Activated CD4-positive, alpha-beta T cell treated with anti-CD3 and anti-CD28 coated beads for 36 hours (primary cell): ENCODE measurements around the gene LSM10. TPM values are rescaled to one million over a fixed set of nuclear protein-coding genes. Genes with fewer than 3 reads are reported as not detected.

Experiments
- ATAC-seq: fragments of 200-7000 bp; cut with Tn5 transposase; one replicate; pipeline ENCODE4 v1.10.0; 2021; ENCODE audit warnings: mild to moderate bottlenecking, moderate library complexity
- CTCF ChIA-PET: fragments of 350-600 bp; sonication (Branson Sonifier 250); formaldehyde crosslinking; loops from one replicate; lab custom pipeline; 2021; ENCODE audit warnings: antibody characterized with exemption; lab: Charles Lee
- POLR2A ChIA-PET: fragments of 350-600 bp; sonication (Branson Sonifier 250); formaldehyde crosslinking; loops from one replicate; lab custom pipeline; 2021; ENCODE audit warnings: antibody characterized with exemption, inconsistent platforms; lab: Charles Lee
- DNase-seq: peaks from one replicate; pipeline ENCODE4 v3.0.0-alpha.2; 2020
- H3K27ac Mint-ChIP-seq: one replicate; pipeline ENCODE4 v1.8.0; 2021; ENCODE audit warnings: mixed read lengths
- H3K27me3 Mint-ChIP-seq: one replicate; pipeline ENCODE4 v1.8.0; 2021; ENCODE audit warnings: mixed read lengths
- H3K36me3 Mint-ChIP-seq: one replicate; pipeline ENCODE4 v1.8.0; 2021; ENCODE audit warnings: low read depth, mixed read lengths
- H3K4me1 Mint-ChIP-seq: one replicate; pipeline ENCODE4 v1.8.0; 2021; ENCODE audit warnings: mixed read lengths
- H3K4me3 Mint-ChIP-seq: one replicate; pipeline ENCODE4 v1.8.0; 2021; ENCODE audit warnings: mild to moderate bottlenecking, moderate library complexity, mixed read lengths
- H3K9me3 Mint-ChIP-seq: one replicate; pipeline ENCODE4 v1.8.0; 2021; ENCODE audit warnings: low read depth, mixed read lengths
- intact Hi-C, 2 experiments: fragments of 100-400 bp; cut with DNase I in 1 of 2; cut with micrococcal nuclease in 1 of 2; formaldehyde crosslinking; loops; one replicate each; pipeline versions ENCODE4 v1.14.2 to v1.15.1; 2022 to 2024; cut with DNase I, micrococcal nuclease
- total RNA-seq, 2 experiments: library from RNA; stranded (reverse); gene quantifications; one replicate each; pipeline ENCODE4 v1.2.3, GENCODE V29; 2021

LSM10 gene
- total RNA-seq, 2 experiments from 2014 or later = 40.6 to 44.0 TPM

DNA sequence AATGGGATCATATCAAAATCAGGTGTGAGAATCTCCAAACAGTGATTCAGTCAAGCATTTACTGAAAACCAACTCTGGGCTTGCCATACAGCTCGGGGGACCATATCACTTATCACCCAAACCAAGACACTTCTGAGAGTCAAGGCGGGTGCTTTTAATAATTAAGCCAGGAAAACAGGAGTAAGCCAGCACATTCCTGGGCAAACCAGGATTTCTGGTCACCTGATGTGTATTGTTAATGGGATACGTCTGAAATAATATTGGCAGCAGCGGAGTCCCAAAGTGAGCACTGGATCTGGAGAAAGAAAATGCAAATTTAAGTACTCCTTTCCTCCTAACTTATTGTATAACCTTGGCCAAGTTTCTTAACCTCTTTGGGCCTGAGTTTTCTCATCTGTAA is 34.9 kb upstream of the LSM10 start:
- ChIA-PET POLR2A (no interaction called here), CTCF (no interaction called here)
- no peaks in the 10 kb centered on the region for H3K4me1 Mint-ChIP-seq
- no peak overlapping the region for H3K27ac Mint-ChIP-seq
- intact Hi-C loops = no loop called here
- no peak overlapping the region for H3K4me3 Mint-ChIP-seq
- H3K9me3 Mint-ChIP-seq = no peaks in the 10 kb centered on the region
- H3K27me3 Mint-ChIP-seq = no peaks in the 10 kb centered on the region
- ATAC-seq (no peak), DNase-seq (no peak)
- H3K36me3 Mint-ChIP-seq = no peaks in the 10 kb centered on the region

GRCh38 chr1:36425791-36426190 is 28.1 kb upstream of the LSM10 start:
- Mint-ChIP-seq H3K27me3 (no peaks in the 10 kb centered on the region), H3K36me3 (no peaks in the 10 kb centered on the region), H3K4me3 (no peak overlapping the region), H3K4me1 (peaks cover 11% of the 10 kb centered on the region), H3K27ac (no peak overlapping the region), H3K9me3 (no peaks in the 10 kb centered on the region)
- DNase-seq (no peak), ATAC-seq (peak; percentile 66)
- ChIA-PET CTCF (interaction anchor here (0.5 to 5.1 kb wide), 5 partner anchors 21 to 141 kb away, joined by 3 to 45 read pairs (median 3); no protein-coding TSS in a partner anchor), POLR2A (no interaction called here)
- intact Hi-C loops = no loop called here

DNA sequence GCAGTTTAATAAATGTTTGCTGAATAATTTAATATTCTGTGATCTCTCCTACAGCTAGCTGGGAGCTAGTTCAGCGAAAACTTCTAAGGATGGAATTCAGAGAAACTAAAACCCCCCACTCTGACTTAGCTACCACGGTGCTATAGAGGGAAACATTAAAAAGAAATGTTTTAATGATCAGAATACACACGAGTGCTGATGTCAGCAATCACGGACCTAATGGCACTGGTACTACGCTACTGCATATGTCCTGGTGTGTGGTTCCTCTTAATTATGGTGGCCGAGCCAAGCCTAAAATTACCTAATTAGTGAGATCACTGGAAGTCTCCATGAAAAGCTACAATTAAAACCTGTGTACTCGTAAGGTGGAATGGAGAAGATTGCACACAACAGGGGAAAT is 23.9 kb upstream of the LSM10 start:
- POLR2A ChIA-PET = no interaction called here
- CTCF ChIA-PET = interaction anchor here (0.6 to 5.1 kb wide), 14 partner anchors 9 to 321 kb away, joined by 3 to 45 read pairs (median 3); partner anchors contain the start of gene TRAPPC3
- Mint-ChIP-seq H3K36me3 (no peaks in the 10 kb centered on the region), H3K27ac (no peak overlapping the region), H3K4me1 (peaks cover 22% of the 10 kb centered on the region), H3K4me3 (no peak overlapping the region), H3K27me3 (no peaks in the 10 kb centered on the region), H3K9me3 (no peaks in the 10 kb centered on the region)
- intact Hi-C loops = loop anchor here (1.0 to 2.0 kb wide), 4 partner anchors 53 to 322 kb away; partner anchors contain the start of gene TRAPPC3 (in 1 of the 2)
- ATAC-seq = no peak
- DNase-seq = no peak

DNA sequence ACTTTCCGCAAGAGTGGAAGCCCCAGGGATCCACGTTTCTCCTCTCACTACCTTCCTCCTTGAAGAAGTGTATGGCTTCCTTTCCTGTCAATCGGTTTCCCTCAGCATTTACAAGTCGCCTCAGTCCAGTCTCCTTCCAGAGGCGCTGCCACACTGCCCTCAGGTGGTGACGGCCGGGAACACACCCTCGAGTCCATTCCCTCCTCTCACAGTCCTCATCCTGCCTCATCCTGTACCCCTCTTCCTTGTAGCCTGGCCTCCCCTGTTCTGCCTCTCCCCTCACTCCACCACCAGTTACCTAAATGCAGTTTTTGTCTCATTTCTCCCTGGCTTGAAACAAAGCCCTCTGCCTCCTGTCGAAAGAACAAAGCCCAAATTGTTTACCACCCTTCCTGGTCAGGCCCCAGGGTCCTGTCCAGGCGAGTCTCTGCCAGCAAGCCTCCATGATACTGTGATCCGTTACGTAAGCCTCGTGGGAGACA is 23.2 kb upstream of the LSM10 start:
- ChIA-PET CTCF (interaction anchor here (0.8 to 5.1 kb wide), 10 partner anchors 9 to 272 kb away, joined by 3 to 45 read pairs (median 4); partner anchors contain the start of genes STK40 and TRAPPC3), POLR2A (no interaction called here)
- no peaks in the 10 kb centered on the region for H3K36me3 Mint-ChIP-seq
- peak overlapping the region; percentile 91 for H3K27ac Mint-ChIP-seq
- ATAC-seq (peak; percentile 94), DNase-seq (peak; percentile 95)
- H3K4me3 Mint-ChIP-seq = no peak overlapping the region
- no peaks in the 10 kb centered on the region for H3K9me3 Mint-ChIP-seq
- no peaks in the 10 kb centered on the region for H3K27me3 Mint-ChIP-seq
- intact Hi-C loops = loop anchor here (1.0 to 2.0 kb wide), 8 partner anchors 52 to 322 kb away; partner anchors contain the start of gene TRAPPC3 (in 2 of the 2)
- peaks cover 17% of the 10 kb centered on the region for H3K4me1 Mint-ChIP-seq

DNA sequence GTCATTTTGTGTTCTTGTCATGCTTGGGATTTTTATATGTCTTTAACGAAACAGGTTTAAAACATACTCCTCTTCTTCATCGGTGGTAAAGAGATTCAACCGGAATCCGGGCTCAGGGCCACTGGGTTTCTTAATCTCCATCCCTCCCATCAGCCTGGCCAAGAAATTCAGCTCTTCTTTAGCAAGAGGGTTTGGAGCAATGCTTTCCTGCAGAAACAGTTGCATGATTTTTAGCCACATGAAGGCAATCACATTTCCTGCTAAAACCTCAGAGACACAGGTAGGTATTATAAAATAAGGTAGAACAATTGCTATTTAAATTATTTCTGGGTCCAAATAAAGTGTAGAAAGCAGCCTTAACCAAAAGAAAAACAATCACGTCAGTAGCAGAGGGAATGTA is 22.7 kb upstream of the LSM10 start:
- intact Hi-C loops = loop anchor here (1.0 to 2.0 kb wide), 7 partner anchors 51 to 272 kb away; partner anchors contain the start of gene TRAPPC3 (in 2 of the 2)
- DNase-seq = no peak

GRCh38 chr1:36419569-36419968 is 21.9 kb upstream of the LSM10 start:
- no peak for DNase-seq
- Mint-ChIP-seq H3K36me3 (no peaks in the 10 kb centered on the region), H3K27ac (no peak overlapping the region), H3K27me3 (no peaks in the 10 kb centered on the region), H3K4me3 (no peak overlapping the region), H3K9me3 (no peaks in the 10 kb centered on the region), H3K4me1 (peaks cover 15% of the 10 kb centered on the region)
- ChIA-PET CTCF (interaction anchor here (0.5 to 5.1 kb wide), 14 partner anchors 9 to 260 kb away, joined by 3 to 45 read pairs (median 4); partner anchors contain the start of genes SH3D21 and STK40), POLR2A (interaction anchor here (0.6 kb wide), 2 partner anchors 50 to 90 kb away, joined by 3 read pairs; no protein-coding TSS in a partner anchor)
- ATAC-seq = no peak
- intact Hi-C loops = no loop called here

More for the DNA sequence above, 22.7 kb upstream of the LSM10 start:
- CTCF ChIA-PET = interaction anchor here (0.6 to 5.1 kb wide), 10 partner anchors 8 to 271 kb away, joined by 3 to 45 read pairs (median 3); partner anchors contain the start of genes SH3D21, STK40 and TRAPPC3
- no peaks in the 10 kb centered on the region for H3K9me3 Mint-ChIP-seq
- no peaks in the 10 kb centered on the region for H3K27me3 Mint-ChIP-seq
- ATAC-seq = no peak
- H3K4me3 Mint-ChIP-seq = no peak overlapping the region
- H3K36me3 Mint-ChIP-seq = no peaks in the 10 kb centered on the region
- POLR2A ChIA-PET = interaction anchor here (0.6 kb wide), 2 partner anchors 51 to 91 kb away, joined by 3 read pairs; no protein-coding TSS in a partner anchor
- H3K4me1 Mint-ChIP-seq = peaks cover 15% of the 10 kb centered on the region
- H3K27ac Mint-ChIP-seq = peak overlapping the region; percentile 91

DNA sequence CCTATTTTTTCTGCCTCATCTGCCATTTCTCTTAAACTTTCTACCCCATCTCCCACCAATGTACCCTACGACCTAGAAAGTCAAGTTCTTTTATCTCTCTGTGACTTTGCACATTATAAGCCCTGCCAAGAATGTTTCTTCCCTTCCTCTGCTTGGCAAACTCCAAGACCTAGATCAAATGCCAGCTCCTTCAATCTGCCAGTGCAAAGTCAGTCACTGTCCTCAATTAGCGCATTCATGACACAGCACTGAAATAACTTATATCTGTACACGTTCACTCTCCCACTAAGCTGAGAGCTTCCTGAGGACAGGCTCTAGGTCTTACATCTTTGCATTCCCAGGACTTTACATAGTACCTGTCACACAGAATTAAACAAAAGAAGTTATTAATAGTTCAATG is 21.4 kb upstream of the LSM10 start:
- peaks cover 15% of the 10 kb centered on the region for H3K4me1 Mint-ChIP-seq
- no peak overlapping the region for H3K4me3 Mint-ChIP-seq
- H3K36me3 Mint-ChIP-seq = no peaks in the 10 kb centered on the region
- no peak overlapping the region for H3K27ac Mint-ChIP-seq
- intact Hi-C loops = no loop called here
- no peak for ATAC-seq
- POLR2A ChIA-PET = interaction anchor here (0.7 kb wide), 1 partner anchor 108 kb away, joined by 4 read pairs; no protein-coding TSS in a partner anchor
- H3K27me3 Mint-ChIP-seq = no peaks in the 10 kb centered on the region
- no peak for DNase-seq
- CTCF ChIA-PET = interaction anchor here (0.6 to 5.1 kb wide), 11 partner anchors 10 to 113 kb away, joined by 3 to 45 read pairs (median 4); partner anchors contain the start of genes SH3D21 and STK40
- H3K9me3 Mint-ChIP-seq = no peaks in the 10 kb centered on the region

GRCh38 chr1:36417931-36418330 is 20.2 kb upstream of the LSM10 start:
- Mint-ChIP-seq H3K9me3 (no peaks in the 10 kb centered on the region), H3K4me1 (peaks cover 15% of the 10 kb centered on the region), H3K27ac (no peak overlapping the region), H3K4me3 (no peak overlapping the region), H3K36me3 (no peaks in the 10 kb centered on the region), H3K27me3 (no peaks in the 10 kb centered on the region)
- intact Hi-C loops = no loop called here
- ChIA-PET CTCF (interaction anchor here (0.5 to 5.1 kb wide), 4 partner anchors 9 to 1339 kb away, joined by 3 to 45 read pairs (median 4); partner anchors contain the start of gene ZMYM1), POLR2A (no interaction called here)
- ATAC-seq = no peak
- no peak for DNase-seq

DNA sequence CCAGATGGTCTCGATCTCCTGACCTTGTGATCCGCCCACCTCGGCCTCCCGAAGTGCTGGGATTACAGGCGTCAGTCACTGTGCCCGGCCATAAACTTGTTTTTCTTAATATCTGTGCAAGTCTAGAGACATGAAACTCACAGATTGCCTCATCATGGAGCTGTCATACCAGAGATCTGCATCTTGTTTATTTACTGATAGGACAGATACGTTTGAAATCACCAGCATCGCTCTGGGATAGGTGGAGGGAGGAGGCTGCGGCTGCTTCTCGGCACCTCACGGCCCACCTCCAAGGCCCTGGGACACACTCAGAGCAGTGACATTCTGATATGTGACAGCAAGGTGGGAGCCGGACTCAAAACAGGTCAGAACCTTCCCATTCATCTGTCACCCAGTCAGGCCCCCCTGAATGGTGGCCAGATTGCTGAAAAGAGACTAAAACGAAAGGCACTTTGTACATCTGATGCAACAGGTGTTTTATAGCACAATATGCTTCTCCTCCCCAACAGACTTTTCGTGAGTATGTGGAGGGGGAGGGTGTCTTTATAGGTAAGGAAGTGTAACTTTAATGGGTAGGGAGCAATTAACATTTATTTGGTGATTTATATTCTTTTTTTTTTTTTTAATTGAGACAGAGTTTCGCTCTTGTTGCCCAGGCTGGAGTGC is 18.1 kb upstream of the LSM10 start:
- no peak for ATAC-seq
- no peaks in the 10 kb centered on the region for H3K27me3 Mint-ChIP-seq
- ChIA-PET CTCF (interaction anchor here (0.5 to 5.1 kb wide), 3 partner anchors 73 to 236 kb away, joined by 3 to 45 read pairs (median 4); no protein-coding TSS in a partner anchor), POLR2A (no interaction called here)
- no peak overlapping the region for H3K4me3 Mint-ChIP-seq
- H3K36me3 Mint-ChIP-seq = no peaks in the 10 kb centered on the region
- intact Hi-C loops = no loop called here
- no peak for DNase-seq
- H3K9me3 Mint-ChIP-seq = no peaks in the 10 kb centered on the region
- H3K27ac Mint-ChIP-seq = no peak overlapping the region
- peaks cover 24% of the 10 kb centered on the region for H3K4me1 Mint-ChIP-seq

- no peak for DNase-seq
- ChIA-PET CTCF (interaction anchor here (0.9 to 1.5 kb wide), 5 partner anchors 10 to 122 kb away, joined by 3 to 7 read pairs (median 3); no protein-coding TSS in a partner anchor), POLR2A (no interaction called here)
- intact Hi-C loops = no loop called here
- no peak overlapping the region for H3K4me3 Mint-ChIP-seq
- H3K27ac Mint-ChIP-seq = no peak overlapping the region
- peaks cover 18% of the 10 kb centered on the region for H3K4me1 Mint-ChIP-seq
- ATAC-seq = no peak
- H3K36me3 Mint-ChIP-seq = no peaks in the 10 kb centered on the region
- H3K27me3 Mint-ChIP-seq = no peaks in the 10 kb centered on the region
- H3K9me3 Mint-ChIP-seq = no peaks in the 10 kb centered on the region
Measured at GRCh38 chr1:36414384-36414783, 16.7 kb upstream of the LSM10 start.
